Tibial nerve (tissue), 4 donors: ENCODE measurements around the gene METTL24. TPM values are rescaled to one million over a fixed set of nuclear protein-coding genes. Genes with fewer than 3 reads are reported as not detected.
"Not testable (repeated sequence)": the region's sequence is repeated elsewhere in the genome, so short reads cannot be mapped to it uniquely, and the experiment has no call there.

Source experiments
- DNase-seq, 2 donors: peaks; one replicate each; pipeline ENCODE4 v3.0.0-alpha.2; 2019; ENCODE audit warnings: low spot score in 2 of 2
- H3K27ac ChIP-seq, 4 donors: fragments of 200-600 bp; sonication (generic) in 3 of 4; one replicate each; pipeline ENCODE4 v1.5.1; 2017 to 2019; ENCODE audit warnings: mild to moderate bottlenecking in 1 of 4
- H3K27me3 ChIP-seq, 2 donors: fragments of 200-600 bp; sonication (generic) in 1 of 2; one replicate each; pipeline versions ENCODE4 v1.5.1 to v1.6.0; 2017 to 2019
- H3K36me3 ChIP-seq, 3 donors: fragments of 200-600 bp; sonication (generic); one replicate each; pipeline ENCODE4 v1.5.1; 2018 to 2019
- H3K4me1 ChIP-seq, 4 donors: fragments of 200-600 bp; sonication (generic) in 3 of 4; one replicate each; pipeline ENCODE4 v1.5.1; 2017 to 2019
- H3K4me3 ChIP-seq, 4 donors: fragments of 200-600 bp; sonication (generic) in 3 of 4; one replicate each; pipeline ENCODE4 v1.5.1; 2017 to 2019; ENCODE audit warnings: mild to moderate bottlenecking in 1 of 4, moderate library complexity in 1 of 4
- H3K9me3 ChIP-seq, 4 donors: fragments of 200-600 bp; sonication (generic) in 3 of 4; one replicate each; pipeline ENCODE4 v1.5.1; 2017 to 2019
- EP300 ChIP-seq, 2 donors: sonication (generic); formaldehyde crosslinking; IDR thresholded peaks; one replicate each; pipeline ENCODE4 v1.6.1; 2017; ENCODE audit warnings: antibody characterized with exemption in 2 of 2, mild to moderate bottlenecking in 1 of 2
- POLR2A ChIP-seq, 2 donors: fragments of 450-650 bp; IDR thresholded peaks; one replicate each; pipeline ENCODE4 v1.6.1; 2017; ENCODE audit warnings: antibody characterized with exemption in 2 of 2, mild to moderate bottlenecking in 2 of 2, moderate library complexity in 2 of 2
- WGBS, 2 donors: methylation state at CpG; one replicate each; pipeline ENCODE4 v1.1.5; 2018; 5-methylcytosine and 5-hydroxymethylcytosine counted together
- total RNA-seq, 4 donors: library from RNA; depleted of rRNA; stranded (reverse); fragments of >200 nt; gene quantifications; one replicate each; pipeline ENCODE4 v1.1.0, GENCODE V29; 2016
- TF ChIP-seq, protein P1 (sequence below), 5 experiments: fragments of 200-600 bp in 3 of 5; fragments of 450-650 bp in 2 of 5; sonication (generic) in 3 of 5; IDR thresholded peaks; one replicate each; pipeline ENCODE4 v1.5.1; 2016 to 2019; ENCODE audit warnings: antibody characterized with exemption in 5 of 5, mild to moderate bottlenecking in 3 of 5, moderate library complexity in 2 of 5

METTL24 gene
- total RNA-seq, 4 donors from 2014 or later = 0.63 to 2.4 (median 0.93) TPM

- no peaks in the 10 kb centered on the region for H3K36me3 ChIP-seq
- DNase-seq = no peak
- H3K4me3 ChIP-seq = no peak overlapping the region
- WGBS, 2 donors = 36 to 47% methylated on average over 7 of the region's 7 CpGs
- TF ChIP-seq EP300 (IDR thresholded peaks at IDR 0.05) (no peak), POLR2A (IDR thresholded peaks at IDR 0.05) (no peak)
- TF ChIP-seq, protein P1, sequence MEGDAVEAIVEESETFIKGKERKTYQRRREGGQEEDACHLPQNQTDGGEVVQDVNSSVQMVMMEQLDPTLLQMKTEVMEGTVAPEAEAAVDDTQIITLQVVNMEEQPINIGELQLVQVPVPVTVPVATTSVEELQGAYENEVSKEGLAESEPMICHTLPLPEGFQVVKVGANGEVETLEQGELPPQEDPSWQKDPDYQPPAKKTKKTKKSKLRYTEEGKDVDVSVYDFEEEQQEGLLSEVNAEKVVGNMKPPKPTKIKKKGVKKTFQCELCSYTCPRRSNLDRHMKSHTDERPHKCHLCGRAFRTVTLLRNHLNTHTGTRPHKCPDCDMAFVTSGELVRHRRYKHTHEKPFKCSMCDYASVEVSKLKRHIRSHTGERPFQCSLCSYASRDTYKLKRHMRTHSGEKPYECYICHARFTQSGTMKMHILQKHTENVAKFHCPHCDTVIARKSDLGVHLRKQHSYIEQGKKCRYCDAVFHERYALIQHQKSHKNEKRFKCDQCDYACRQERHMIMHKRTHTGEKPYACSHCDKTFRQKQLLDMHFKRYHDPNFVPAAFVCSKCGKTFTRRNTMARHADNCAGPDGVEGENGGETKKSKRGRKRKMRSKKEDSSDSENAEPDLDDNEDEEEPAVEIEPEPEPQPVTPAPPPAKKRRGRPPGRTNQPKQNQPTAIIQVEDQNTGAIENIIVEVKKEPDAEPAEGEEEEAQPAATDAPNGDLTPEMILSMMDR (IDR thresholded peaks at IDR 0.05) = no peak
- no peaks in the 10 kb centered on the region for H3K9me3 ChIP-seq
- H3K27ac ChIP-seq = no peak overlapping the region
- peaks cover 0 to 9% (median 0%) of the 10 kb centered on the region in 4 donors for H3K4me1 ChIP-seq
- peaks cover 0 to 17% of the 10 kb centered on the region in 2 donors for H3K27me3 ChIP-seq
Observed at GRCh38 chr6:110352563-110353262, 5.4 kb downstream of the METTL24 start.

GRCh38 chr6:110351986-110352385 is 6.2 kb downstream of the METTL24 start:
- no peak overlapping the region for H3K4me3 ChIP-seq
- 70 to 81% methylated on average over 4 of the region's 4 CpGs for WGBS, 2 donors
- H3K9me3 ChIP-seq = no peaks in the 10 kb centered on the region
- no peaks in the 10 kb centered on the region for H3K36me3 ChIP-seq
- no peak overlapping the region for H3K27ac ChIP-seq
- DNase-seq = no peak
- H3K27me3 ChIP-seq = peaks cover 0 to 9% of the 10 kb centered on the region in 2 donors
- peaks cover 0 to 3% (median 0%) of the 10 kb centered on the region in 4 donors for H3K4me1 ChIP-seq
- TF ChIP-seq EP300 (IDR thresholded peaks at IDR 0.05) (no peak), POLR2A (IDR thresholded peaks at IDR 0.05) (no peak)
- TF ChIP-seq, protein P1 (IDR thresholded peaks at IDR 0.05) = no peak

GRCh38 chr6:110351546-110351945 is 6.6 kb downstream of the METTL24 start:
- Histone ChIP-seq H3K9me3 (no peaks in the 10 kb centered on the region), H3K4me3 (no peak overlapping the region), H3K27ac (no peak overlapping the region), H3K36me3 (no peaks in the 10 kb centered on the region), H3K27me3 (peaks cover 0 to 5% of the 10 kb centered on the region in 2 donors), H3K4me1 (peaks cover 0 to 3% (median 0%) of the 10 kb centered on the region in 4 donors)
- DNase-seq = no peak
- TF ChIP-seq EP300 (IDR thresholded peaks at IDR 0.05) (no peak), POLR2A (IDR thresholded peaks at IDR 0.05) (no peak)
- TF ChIP-seq, protein P1 (IDR thresholded peaks at IDR 0.05) = no peak
- 76 to 78% methylated on average over 3 of the region's 3 CpGs for WGBS, 2 donors

DNA sequence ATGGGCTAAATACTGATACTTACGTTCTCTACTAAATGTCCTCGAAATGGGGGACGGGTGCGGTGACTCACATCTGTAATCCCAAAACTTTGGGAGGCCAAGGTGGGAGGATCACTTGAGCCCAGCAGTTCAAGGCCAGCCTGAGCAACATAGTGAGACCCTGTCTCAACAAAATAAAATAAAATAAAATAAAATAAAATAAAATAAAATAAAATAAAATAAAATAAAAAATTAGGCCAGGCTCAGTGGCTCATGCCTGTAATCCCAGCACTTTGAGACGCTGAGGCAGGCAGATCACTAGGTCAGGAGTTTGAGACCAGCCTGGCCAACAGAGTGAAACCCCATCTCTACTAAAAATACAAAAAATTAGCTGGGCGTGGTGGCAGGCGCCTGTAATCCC is 7.6 kb downstream of the METTL24 start:
- WGBS, 2 donors = 93 to 96% methylated on average over 7 of the region's 7 CpGs
- not testable (repeated sequence) for DNase-seq, H3K36me3 ChIP-seq, H3K4me1 ChIP-seq, H3K9me3 ChIP-seq, H3K27ac ChIP-seq, H3K4me3 ChIP-seq, H3K27me3 ChIP-seq

- DNase-seq = no peak
- no peak overlapping the region for H3K27ac ChIP-seq
- WGBS, 2 donors = 81 to 91% methylated on average over 11 of the region's 11 CpGs
- no peaks in the 10 kb centered on the region for H3K27me3 ChIP-seq
- H3K4me3 ChIP-seq = no peak overlapping the region
- H3K9me3 ChIP-seq = no peaks in the 10 kb centered on the region
- H3K36me3 ChIP-seq = no peaks in the 10 kb centered on the region
- H3K4me1 ChIP-seq = peaks cover 0 to 3% (median 0%) of the 10 kb centered on the region in 4 donors
- TF ChIP-seq EP300 (IDR thresholded peaks at IDR 0.05) (no peak), POLR2A (IDR thresholded peaks at IDR 0.05) (no peak)
- TF ChIP-seq, protein P1 (IDR thresholded peaks at IDR 0.05) = no peak
Observed at GRCh38 chr6:110348961-110349690, 9.0 kb downstream of the METTL24 start.
